Neuronal stem cell (in vitro differentiated cells): ENCODE data around the gene CDH13.

ENCODE experiments used
- DNase-seq: peaks from one replicate; pipeline ENCODE4 v3.0.0-alpha.2; 2013; ENCODE audit warnings: low spot score
- H2AFZ ChIP-seq: one replicate; pipeline ENCODE4 v1.6.1; 2013; ENCODE audit warnings: mild to moderate bottlenecking, low read length, inconsistent platforms
- H2AK5ac ChIP-seq: 2 replicates; pipeline ENCODE4 v1.6.1; 2013; ENCODE audit warnings: low read depth, mild to moderate bottlenecking, inconsistent platforms, low read length, moderate library complexity, mixed read lengths
- H2BK120ac ChIP-seq: 2 replicates; pipeline ENCODE4 v1.6.1; 2013; ENCODE audit warnings: low read depth, mild to moderate bottlenecking, inconsistent platforms, low read length, moderate library complexity, mixed read lengths
- H2BK12ac ChIP-seq: one replicate; pipeline ENCODE4 v1.6.1; 2013; ENCODE audit warnings: low read length, inconsistent platforms
- H2BK15ac ChIP-seq: 2 replicates; pipeline ENCODE4 v1.6.1; 2013; ENCODE audit warnings: mild to moderate bottlenecking, low read length, inconsistent platforms, mixed read lengths
- H2BK5ac ChIP-seq: one replicate; pipeline ENCODE4 v1.6.1; 2013; ENCODE audit warnings: inconsistent platforms, mild to moderate bottlenecking, low read length, moderate library complexity
- H3K14ac ChIP-seq: one replicate; pipeline ENCODE4 v1.6.1; 2013; ENCODE audit warnings: low read length, inconsistent platforms
- H3K18ac ChIP-seq: 2 replicates; pipeline ENCODE4 v1.6.1; 2013; ENCODE audit warnings: low read length, inconsistent platforms
- H3K23ac ChIP-seq: 2 replicates; pipeline ENCODE4 v1.6.1; 2013; ENCODE audit warnings: low read depth, mild to moderate bottlenecking, mixed read lengths, low read length, inconsistent platforms; ENCODE audit not compliant: poor library complexity
- H3K27ac ChIP-seq: replicated peaks from 3 replicates; pipeline ENCODE4 v1.5.1; 2013; ENCODE audit warnings: low read length, inconsistent platforms
- H3K27me3 ChIP-seq, 3 experiments: 2 replicates each; pipeline ENCODE4 v1.6.1; 2013; ENCODE audit warnings: low read length in 3 of 3, mild to moderate bottlenecking in 2 of 3, inconsistent platforms in 1 of 3, low read depth in 1 of 3, mixed read lengths in 1 of 3, moderate library complexity in 1 of 3; ENCODE audit not compliant: control insufficient read depth in 3 of 3, insufficient read depth in 3 of 3
- H3K36me3 ChIP-seq, 2 donors: replicated peaks in 1 of 2; 2 replicates each; pipeline ENCODE4 v1.6.1; 2013; ENCODE audit warnings: low read length in 2 of 2; ENCODE audit not compliant: control insufficient read depth in 2 of 2, insufficient read depth in 2 of 2
- H3K4ac ChIP-seq: 2 replicates; pipeline ENCODE4 v1.6.1; 2013; ENCODE audit warnings: inconsistent platforms, mild to moderate bottlenecking, low read length, moderate library complexity
- H3K4me1 ChIP-seq, 2 donors: 1 replicate in 1 of 2; 2 replicates in 1 of 2; pipeline ENCODE4 v1.6.1; 2013; ENCODE audit warnings: low read length in 2 of 2, low read depth in 1 of 2; ENCODE audit not compliant: control insufficient read depth in 2 of 2, insufficient read depth in 1 of 2
- H3K4me2 ChIP-seq: one replicate; pipeline ENCODE4 v1.6.1; 2013; ENCODE audit warnings: mild to moderate bottlenecking, low read length, inconsistent platforms; ENCODE audit not compliant: insufficient read depth, poor library complexity, severe bottlenecking
- H3K4me3 ChIP-seq, 2 donors: 2 replicates each; pipeline ENCODE4 v1.5.1; 2013; ENCODE audit warnings: low read length in 2 of 2, mild to moderate bottlenecking in 2 of 2, inconsistent platforms in 1 of 2, moderate library complexity in 1 of 2
- H3K79me1 ChIP-seq: one replicate; pipeline ENCODE4 v1.6.1; 2013; ENCODE audit warnings: low read depth, mild to moderate bottlenecking, inconsistent platforms, low read length, moderate library complexity
- H3K9ac ChIP-seq: one replicate; pipeline ENCODE4 v1.6.1; 2013; ENCODE audit warnings: mild to moderate bottlenecking, low read depth, low read length, inconsistent platforms; ENCODE audit not compliant: poor library complexity
- H3K9me3 ChIP-seq, 2 donors: replicated peaks in 1 of 2; 2 replicates each; pipeline versions ENCODE3 to v1.6.1; 2013; ENCODE audit warnings: low read length in 2 of 2, mild to moderate bottlenecking in 2 of 2, inconsistent platforms in 1 of 2, low read depth in 1 of 2, mixed read lengths in 1 of 2, moderate library complexity in 1 of 2; ENCODE audit not compliant: control insufficient read depth in 2 of 2, insufficient read depth in 1 of 2
- H4K8ac ChIP-seq: one replicate; pipeline ENCODE4 v1.6.1; 2013; ENCODE audit warnings: low read depth, mild to moderate bottlenecking, inconsistent platforms, low read length, moderate library complexity
- H4K91ac ChIP-seq: one replicate; pipeline ENCODE4 v1.6.1; 2013; ENCODE audit warnings: low read length, low read depth, mild to moderate bottlenecking, inconsistent platforms; ENCODE audit not compliant: poor library complexity
- WGBS, 2 donors: extraction: QIAGEN DNeasy Blood & Tissue Kit; methylation state at CpG; one replicate each; pipeline ENCODE4 v1.1.7; 2013; ENCODE audit warnings: missing lambda C conversion rate in 2 of 2, mixed read lengths in 1 of 2; ENCODE audit not compliant: insufficient read length in 2 of 2, insufficient replicate concordance in 1 of 2; ENCODE audit errors: extremely low coverage in 2 of 2; 5-methylcytosine and 5-hydroxymethylcytosine counted together

Gene CDH13

DNA sequence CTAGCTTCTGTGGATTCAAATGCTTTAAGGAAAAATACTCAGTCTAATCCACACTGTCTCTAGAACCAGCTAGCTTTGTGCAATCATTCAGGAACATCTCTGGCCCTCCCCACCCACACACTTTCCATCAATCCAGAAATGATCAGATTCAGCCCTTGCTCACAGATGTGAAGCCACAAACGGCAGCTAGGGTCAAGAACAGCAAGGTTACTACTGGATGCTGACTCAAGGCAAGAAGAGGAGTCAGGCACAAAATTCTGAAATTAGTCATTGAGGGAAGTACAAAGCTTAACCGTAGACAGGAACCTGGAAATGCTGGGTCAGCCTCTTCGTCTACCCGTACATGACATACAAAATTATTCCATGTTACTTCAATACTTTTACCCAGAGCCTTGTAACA is 174.6 kb downstream of the CDH13 start:
- no peak overlapping the region for H3K27ac ChIP-seq
- H2AK5ac ChIP-seq: no peak overlapping the region
- H3K4ac ChIP-seq: no peak overlapping the region
- DNase-seq: no peak
- H4K8ac ChIP-seq: no peak overlapping the region
- no peak overlapping the region for H3K4me2 ChIP-seq
- H3K9ac ChIP-seq: no peak overlapping the region
- H3K18ac ChIP-seq: no peak overlapping the region
- no peaks in the 10 kb centered on the region for H3K79me1 ChIP-seq
- no peak overlapping the region for H3K23ac ChIP-seq
- H2BK12ac ChIP-seq: no peak overlapping the region
- H3K27me3 ChIP-seq: no peaks in the 10 kb centered on the region
- H3K9me3 ChIP-seq: no peaks in the 10 kb centered on the region
- H2BK120ac ChIP-seq: no peak overlapping the region
- no peak overlapping the region for H4K91ac ChIP-seq
- H2BK5ac ChIP-seq: no peak overlapping the region
- no peaks in the 10 kb centered on the region for H3K4me1 ChIP-seq
- no peak overlapping the region for H3K14ac ChIP-seq
- no peak overlapping the region for H2AFZ ChIP-seq
- no peak overlapping the region for H2BK15ac ChIP-seq
- H3K36me3 ChIP-seq: no peaks in the 10 kb centered on the region
- no CpG with 5 or more reads among the region's 4 CpGs for WGBS, 2 donors
- H3K4me3 ChIP-seq: no peak overlapping the region

DNA sequence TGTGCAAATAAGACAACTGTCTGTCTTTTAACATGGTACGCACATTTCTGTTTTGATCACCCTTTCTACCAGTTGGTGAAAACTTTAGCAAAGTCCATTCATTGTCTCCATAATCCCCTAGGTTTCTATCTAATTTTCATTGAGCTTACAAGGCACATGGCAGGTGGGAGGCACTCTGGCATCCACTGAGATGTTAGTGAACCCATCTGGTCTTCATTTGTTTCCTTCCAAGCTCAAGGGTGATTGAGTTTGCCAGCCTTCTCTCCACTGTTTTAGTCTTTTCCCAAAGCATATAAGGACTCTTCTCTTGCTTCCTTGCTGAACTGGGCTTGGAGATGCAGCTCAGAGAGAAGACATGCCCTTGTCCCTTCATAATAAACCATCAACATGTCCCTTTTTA is 179.1 kb downstream of the CDH13 start:
- Histone ChIP-seq H3K4ac (no peak overlapping the region), H2BK12ac (no peak overlapping the region), H3K4me1 (no peaks in the 10 kb centered on the region), H2BK120ac (no peak overlapping the region), H3K9me3 (no peaks in the 10 kb centered on the region), H2BK15ac (no peak overlapping the region), H3K23ac (no peak overlapping the region), H3K14ac (no peak overlapping the region), H3K79me1 (no peaks in the 10 kb centered on the region), H2AFZ (no peak overlapping the region), H4K91ac (no peak overlapping the region), H3K4me2 (no peak overlapping the region), H2BK5ac (no peak overlapping the region), H3K9ac (no peak overlapping the region), H3K27me3 (no peaks in the 10 kb centered on the region), H3K4me3 (no peak overlapping the region), H3K36me3 (no peaks in the 10 kb centered on the region), H2AK5ac (no peak overlapping the region), H3K27ac (no peak overlapping the region), H4K8ac (no peak overlapping the region), H3K18ac (no peak overlapping the region)
- WGBS, 2 donors: no CpG with 5 or more reads among the region's 1 CpG
- DNase-seq: no peak

DNA sequence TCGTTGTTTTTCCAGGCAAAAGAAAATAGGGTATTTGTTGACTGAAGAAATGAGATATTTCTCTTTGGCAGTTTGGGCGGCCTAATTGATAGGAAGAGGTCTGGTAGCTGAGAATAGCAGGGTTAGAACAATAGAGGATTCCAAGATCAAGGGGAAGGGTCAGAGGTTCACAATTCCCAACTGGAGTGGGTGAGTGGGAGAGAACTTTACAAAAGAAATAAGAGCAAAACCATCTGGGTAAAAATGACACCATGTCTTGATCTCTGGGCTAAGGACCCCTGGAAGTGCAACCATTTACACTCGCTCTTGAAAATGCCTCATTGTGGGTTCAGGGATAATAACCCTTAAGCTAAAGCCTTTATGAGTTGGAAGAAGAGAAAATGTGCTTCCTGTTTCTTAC is 180.5 kb downstream of the CDH13 start:
- Histone ChIP-seq H4K8ac (no peak overlapping the region), H3K4ac (no peak overlapping the region), H3K36me3 (no peaks in the 10 kb centered on the region), H3K9ac (no peak overlapping the region), H3K9me3 (no peaks in the 10 kb centered on the region), H2AFZ (no peak overlapping the region), H2BK5ac (no peak overlapping the region), H3K14ac (no peak overlapping the region), H2AK5ac (no peak overlapping the region), H3K27ac (no peak overlapping the region), H3K4me2 (no peak overlapping the region), H2BK12ac (no peak overlapping the region), H2BK15ac (no peak overlapping the region), H3K79me1 (no peaks in the 10 kb centered on the region), H3K18ac (no peak overlapping the region), H3K4me3 (no peak overlapping the region), H2BK120ac (no peak overlapping the region), H3K27me3 (no peaks in the 10 kb centered on the region), H3K23ac (no peak overlapping the region), H4K91ac (no peak overlapping the region), H3K4me1 (no peaks in the 10 kb centered on the region)
- DNase-seq: no peak
- no CpG with 5 or more reads among the region's 3 CpGs for WGBS, 2 donors

DNA sequence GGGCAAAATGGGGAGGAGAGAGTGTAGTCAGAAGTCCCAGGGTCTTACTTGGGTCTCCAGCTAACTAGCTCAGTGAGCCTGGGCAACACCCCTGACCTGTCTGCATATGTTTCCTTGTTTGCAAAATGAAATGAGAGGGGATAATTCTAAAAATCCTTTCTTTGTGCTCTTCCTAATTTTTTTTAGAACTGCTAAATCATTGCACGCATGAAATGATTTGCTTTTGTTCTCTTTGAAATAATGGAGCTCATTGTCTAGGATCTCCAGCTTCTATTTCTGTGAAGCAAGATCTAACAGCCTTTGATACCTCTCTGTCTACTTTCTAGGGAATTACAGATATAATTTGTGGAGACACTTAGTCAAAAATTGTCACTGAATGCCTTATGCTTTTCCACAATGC is 181.3 kb downstream of the CDH13 start:
- no peak overlapping the region for H3K4me2 ChIP-seq
- no peak overlapping the region for H2AK5ac ChIP-seq
- H2BK15ac ChIP-seq: no peak overlapping the region
- no peak overlapping the region for H3K4ac ChIP-seq
- no peak overlapping the region for H3K23ac ChIP-seq
- no peaks in the 10 kb centered on the region for H3K9me3 ChIP-seq
- H2BK12ac ChIP-seq: no peak overlapping the region
- no peak overlapping the region for H3K4me3 ChIP-seq
- H3K14ac ChIP-seq: no peak overlapping the region
- H4K91ac ChIP-seq: no peak overlapping the region
- H3K36me3 ChIP-seq: no peaks in the 10 kb centered on the region
- H2BK120ac ChIP-seq: no peak overlapping the region
- H3K79me1 ChIP-seq: no peaks in the 10 kb centered on the region
- H4K8ac ChIP-seq: no peak overlapping the region
- no peaks in the 10 kb centered on the region for H3K27me3 ChIP-seq
- H2BK5ac ChIP-seq: no peak overlapping the region
- DNase-seq: no peak
- H3K18ac ChIP-seq: no peak overlapping the region
- H3K4me1 ChIP-seq: no peaks in the 10 kb centered on the region
- no peak overlapping the region for H3K27ac ChIP-seq
- no peak overlapping the region for H3K9ac ChIP-seq
- no peak overlapping the region for H2AFZ ChIP-seq
- no CpG with 5 or more reads among the region's 1 CpG for WGBS, 2 donors
